Nephron (organoid): ENCODE results near the gene SLFN12L.
"Not testable (repeated sequence)": the region's sequence is repeated elsewhere in the genome, so short reads cannot be mapped to it uniquely, and the experiment has no call there.

Source experiments
- H3K27ac Mint-ChIP-seq, 3 experiments: 2 replicates each; pipeline ENCODE4 v1.8.0; 2020; ENCODE audit warnings: mixed read lengths in 3 of 3, mild to moderate bottlenecking in 2 of 3, moderate library complexity in 1 of 3
- H3K27me3 Mint-ChIP-seq: 2 replicates; pipeline ENCODE4 v1.8.0; 2021; ENCODE audit warnings: low read depth, mild to moderate bottlenecking, moderate library complexity, mixed read lengths
- H3K36me3 Mint-ChIP-seq: 2 replicates; pipeline ENCODE4 v1.8.0; 2020; ENCODE audit warnings: low read depth, mixed read lengths
- H3K4me1 Mint-ChIP-seq: 2 replicates; pipeline ENCODE4 v1.8.0; 2020; ENCODE audit warnings: mixed read lengths
- H3K4me3 Mint-ChIP-seq, 3 experiments: 2 replicates each; pipeline ENCODE4 v1.8.0; 2020; ENCODE audit warnings: mild to moderate bottlenecking in 3 of 3, mixed read lengths in 3 of 3, moderate library complexity in 2 of 3
- H3K9me3 Mint-ChIP-seq: 2 replicates; pipeline ENCODE4 v1.8.0; 2020; ENCODE audit warnings: mixed read lengths
- TF ChIP-seq, protein P1 (sequence below), 3 experiments: fragments of 200-600 bp; sonication (generic); IDR thresholded peaks; one replicate each; pipeline ENCODE4 v1.5.0; 2021; ENCODE audit warnings: antibody characterized with exemption in 3 of 3; ENCODE audit not compliant: unreplicated experiment in 3 of 3

SLFN12L gene

GRCh38 chr17:35577830-35578196, 40.3 kb upstream of the SLFN12L start:
- no peaks in the 10 kb centered on the region for H3K9me3 Mint-ChIP-seq
- peak overlapping the region; percentile 90 to 97 (median 95) for H3K4me3 Mint-ChIP-seq
- TF ChIP-seq, protein P1, sequence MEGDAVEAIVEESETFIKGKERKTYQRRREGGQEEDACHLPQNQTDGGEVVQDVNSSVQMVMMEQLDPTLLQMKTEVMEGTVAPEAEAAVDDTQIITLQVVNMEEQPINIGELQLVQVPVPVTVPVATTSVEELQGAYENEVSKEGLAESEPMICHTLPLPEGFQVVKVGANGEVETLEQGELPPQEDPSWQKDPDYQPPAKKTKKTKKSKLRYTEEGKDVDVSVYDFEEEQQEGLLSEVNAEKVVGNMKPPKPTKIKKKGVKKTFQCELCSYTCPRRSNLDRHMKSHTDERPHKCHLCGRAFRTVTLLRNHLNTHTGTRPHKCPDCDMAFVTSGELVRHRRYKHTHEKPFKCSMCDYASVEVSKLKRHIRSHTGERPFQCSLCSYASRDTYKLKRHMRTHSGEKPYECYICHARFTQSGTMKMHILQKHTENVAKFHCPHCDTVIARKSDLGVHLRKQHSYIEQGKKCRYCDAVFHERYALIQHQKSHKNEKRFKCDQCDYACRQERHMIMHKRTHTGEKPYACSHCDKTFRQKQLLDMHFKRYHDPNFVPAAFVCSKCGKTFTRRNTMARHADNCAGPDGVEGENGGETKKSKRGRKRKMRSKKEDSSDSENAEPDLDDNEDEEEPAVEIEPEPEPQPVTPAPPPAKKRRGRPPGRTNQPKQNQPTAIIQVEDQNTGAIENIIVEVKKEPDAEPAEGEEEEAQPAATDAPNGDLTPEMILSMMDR (IDR thresholded peaks at IDR 0.05; ENCODE audit: unreplicated experiment in 3 of 3): no peak
- no peaks in the 10 kb centered on the region for H3K27me3 Mint-ChIP-seq
- H3K4me1 Mint-ChIP-seq: peaks cover 23% of the 10 kb centered on the region
- H3K27ac Mint-ChIP-seq: peak overlapping the region; percentile 98 to 99 (median 99)
- peaks cover 9% of the 10 kb centered on the region for H3K36me3 Mint-ChIP-seq

DNA sequence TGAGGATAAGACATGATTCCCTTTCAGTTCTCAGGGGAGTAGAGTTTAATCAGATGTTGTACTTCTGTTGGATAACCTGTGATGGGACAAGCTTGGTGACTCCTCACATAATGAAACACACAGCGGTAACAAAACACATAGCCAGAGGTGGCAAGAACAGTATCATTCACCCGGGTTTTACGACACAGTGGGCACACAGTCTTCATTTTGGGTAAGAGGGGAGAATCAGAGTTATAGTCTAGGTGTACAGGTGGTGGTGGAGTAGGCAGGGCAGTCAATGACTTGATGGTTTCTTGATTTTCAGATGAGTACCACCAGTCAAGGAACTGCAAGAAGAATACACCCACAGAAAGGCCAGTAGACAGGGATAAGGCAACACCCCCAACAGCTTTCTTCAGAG, 38.3 kb upstream of the SLFN12L start:
- H3K27me3 Mint-ChIP-seq: no peaks in the 10 kb centered on the region
- H3K4me3 Mint-ChIP-seq: peak overlapping the region; percentile 51 to 95 (median 90)
- peaks cover 9% of the 10 kb centered on the region for H3K36me3 Mint-ChIP-seq
- H3K9me3 Mint-ChIP-seq: no peaks in the 10 kb centered on the region
- TF ChIP-seq, protein P1 (IDR thresholded peaks at IDR 0.05; ENCODE audit: unreplicated experiment in 3 of 3): no peak
- H3K27ac Mint-ChIP-seq: peak overlapping the region in 2 of 3 experiments; percentile 0 to 2
- peaks cover 23% of the 10 kb centered on the region for H3K4me1 Mint-ChIP-seq

- Mint-ChIP-seq H3K9me3 (no peaks in the 10 kb centered on the region), H3K27ac (peak overlapping the region in 1 of 3 experiments; percentile 23), H3K36me3 (peaks cover 3% of the 10 kb centered on the region), H3K4me3 (peak overlapping the region; percentile 74 to 95 (median 78)), H3K27me3 (peaks cover 8% of the 10 kb centered on the region), H3K4me1 (peaks cover 27% of the 10 kb centered on the region)
- TF ChIP-seq, protein P1 (IDR thresholded peaks at IDR 0.05; ENCODE audit: unreplicated experiment in 3 of 3): no peak
Observed at GRCh38 chr17:35569405-35569804, 31.9 kb upstream of the SLFN12L start.

GRCh38 chr17:35568561-35568960, 31.1 kb upstream of the SLFN12L start:
- Mint-ChIP-seq H3K9me3 (no peaks in the 10 kb centered on the region), H3K27ac (peak overlapping the region; percentile 95 to 97 (median 96)), H3K4me1 (peaks cover 27% of the 10 kb centered on the region)

GRCh38 chr17:35566968-35567367, 29.5 kb upstream of the SLFN12L start:
- Mint-ChIP-seq H3K36me3 (peaks cover 3% of the 10 kb centered on the region), H3K9me3 (no peaks in the 10 kb centered on the region), H3K4me1 (peaks cover 27% of the 10 kb centered on the region), H3K27me3 (peaks cover 16% of the 10 kb centered on the region), H3K27ac (peak overlapping the region in 2 of 3 experiments; percentile 77 to 95), H3K4me3 (peak overlapping the region; percentile 92 to 95 (median 95))
- TF ChIP-seq, protein P1 (IDR thresholded peaks at IDR 0.05; ENCODE audit: unreplicated experiment in 3 of 3): no peak

More at GRCh38 chr17:35568561-35568960, 31.1 kb upstream of the SLFN12L start:
- Mint-ChIP-seq H3K4me3 (peak overlapping the region; percentile 92 to 95 (median 95)), H3K36me3 (peaks cover 3% of the 10 kb centered on the region), H3K27me3 (peaks cover 8% of the 10 kb centered on the region)
- TF ChIP-seq, protein P1 (IDR thresholded peaks at IDR 0.05; ENCODE audit: unreplicated experiment in 3 of 3): no peak

- not testable (repeated sequence) for H3K4me1 Mint-ChIP-seq, H3K36me3 Mint-ChIP-seq, H3K9me3 Mint-ChIP-seq, H3K27ac Mint-ChIP-seq, H3K4me3 Mint-ChIP-seq
- peaks cover 26% of the 10 kb centered on the region for H3K27me3 Mint-ChIP-seq
Observed at GRCh38 chr17:35563181-35563580, 25.7 kb upstream of the SLFN12L start.
